Trophoblast cell (in vitro differentiated cells and primary cell): ENCODE data around the gene STARD7.

ENCODE experiments used
- DNase-seq, 2 donors: peaks; one replicate each; pipeline ENCODE4 v3.0.0-alpha.2; 2016
- H2AFZ ChIP-seq: 2 replicates; pipeline ENCODE4 v1.6.1; 2013; ENCODE audit warnings: low read length, moderate library complexity, mild to moderate bottlenecking; ENCODE audit not compliant: insufficient read depth, poor library complexity
- H2AK5ac ChIP-seq: 2 replicates; pipeline ENCODE4 v1.6.1; 2013; ENCODE audit warnings: mild to moderate bottlenecking, low read length
- H2BK120ac ChIP-seq: 2 replicates; pipeline ENCODE4 v1.6.1; 2013; ENCODE audit warnings: low read length, mild to moderate bottlenecking, moderate library complexity; ENCODE audit not compliant: insufficient read depth, poor library complexity
- H2BK12ac ChIP-seq: 2 replicates; pipeline ENCODE4 v1.6.1; 2013; ENCODE audit warnings: mild to moderate bottlenecking, low read length, moderate library complexity
- H2BK5ac ChIP-seq: 2 replicates; pipeline ENCODE4 v1.6.1; 2013; ENCODE audit warnings: low read length, low read depth, moderate library complexity, mild to moderate bottlenecking; ENCODE audit not compliant: poor library complexity
- H3K14ac ChIP-seq: 2 replicates; pipeline ENCODE4 v1.6.1; 2013; ENCODE audit warnings: mild to moderate bottlenecking, low read length
- H3K18ac ChIP-seq: 2 replicates; pipeline ENCODE4 v1.6.1; 2013; ENCODE audit warnings: mild to moderate bottlenecking, low read length
- H3K23ac ChIP-seq: 2 replicates; pipeline ENCODE4 v1.6.1; 2013; ENCODE audit warnings: low read length
- H3K27ac ChIP-seq: 2 replicates; pipeline ENCODE4 v1.5.1; 2013; ENCODE audit warnings: low read depth, mild to moderate bottlenecking, inconsistent platforms, low read length, moderate library complexity
- H3K27me3 ChIP-seq: 2 replicates; pipeline ENCODE4 v1.6.1; 2013; ENCODE audit warnings: inconsistent platforms, mild to moderate bottlenecking, low read length, moderate library complexity; ENCODE audit not compliant: insufficient read depth
- H3K36me3 ChIP-seq, 2 experiments: 1 replicate in 1 of 2; 2 replicates in 1 of 2; pipeline ENCODE4 v1.6.1; 2013; ENCODE audit warnings: low read length in 2 of 2, mild to moderate bottlenecking in 2 of 2, moderate library complexity in 1 of 2; ENCODE audit not compliant: insufficient read depth in 2 of 2, control insufficient read depth in 1 of 2
- H3K4ac ChIP-seq: 2 replicates; pipeline ENCODE4 v1.6.1; 2013; ENCODE audit warnings: low read depth, mild to moderate bottlenecking, low read length, moderate library complexity
- H3K4me1 ChIP-seq, 2 experiments: 1 replicate in 1 of 2; 2 replicates in 1 of 2; pipeline ENCODE4 v1.6.1; 2013; ENCODE audit warnings: low read length in 2 of 2, mild to moderate bottlenecking in 2 of 2, moderate library complexity in 1 of 2; ENCODE audit not compliant: insufficient read depth in 2 of 2, control insufficient read depth in 1 of 2
- H3K4me2 ChIP-seq: 2 replicates; pipeline ENCODE4 v1.6.1; 2013; ENCODE audit warnings: inconsistent platforms, mild to moderate bottlenecking, low read length, moderate library complexity
- H3K4me3 ChIP-seq: 2 replicates; pipeline ENCODE4 v1.5.1; 2013; ENCODE audit warnings: mild to moderate bottlenecking, low read depth, low read length, inconsistent platforms
- H3K79me1 ChIP-seq: one replicate; pipeline ENCODE4 v1.6.1; 2013; ENCODE audit warnings: low read length
- H3K79me2 ChIP-seq: 2 replicates; pipeline ENCODE4 v1.6.1; 2013; ENCODE audit warnings: low read length, mild to moderate bottlenecking; ENCODE audit not compliant: control insufficient read depth, insufficient read depth, poor library complexity
- H3K9ac ChIP-seq: 2 replicates; pipeline ENCODE4 v1.6.1; 2013; ENCODE audit warnings: mild to moderate bottlenecking, low read length
- H3K9me3 ChIP-seq: 2 replicates; pipeline ENCODE4 v1.6.1; 2013; ENCODE audit warnings: low read depth, mild to moderate bottlenecking, control low read depth, inconsistent platforms, low read length; ENCODE audit not compliant: insufficient read depth
- H4K12ac ChIP-seq: 2 replicates; pipeline ENCODE4 v1.6.1; 2013; ENCODE audit warnings: low read depth, mild to moderate bottlenecking, low read length, moderate library complexity
- H4K8ac ChIP-seq: 2 replicates; pipeline ENCODE4 v1.6.1; 2013; ENCODE audit warnings: low read depth, mild to moderate bottlenecking, low read length, moderate library complexity
- H4K91ac ChIP-seq: one replicate; pipeline ENCODE4 v1.6.1; 2013; ENCODE audit warnings: low read depth, mild to moderate bottlenecking, low read length, moderate library complexity
- WGBS: extraction: QIAGEN DNeasy Blood & Tissue Kit; methylation state at CpG from one replicate; pipeline ENCODE4 v1.1.7; 2013; ENCODE audit warnings: missing lambda C conversion rate; ENCODE audit not compliant: insufficient read length, insufficient coverage; ENCODE audit errors: extremely low coverage; 5-methylcytosine and 5-hydroxymethylcytosine counted together

The STARD7 gene

DNA sequence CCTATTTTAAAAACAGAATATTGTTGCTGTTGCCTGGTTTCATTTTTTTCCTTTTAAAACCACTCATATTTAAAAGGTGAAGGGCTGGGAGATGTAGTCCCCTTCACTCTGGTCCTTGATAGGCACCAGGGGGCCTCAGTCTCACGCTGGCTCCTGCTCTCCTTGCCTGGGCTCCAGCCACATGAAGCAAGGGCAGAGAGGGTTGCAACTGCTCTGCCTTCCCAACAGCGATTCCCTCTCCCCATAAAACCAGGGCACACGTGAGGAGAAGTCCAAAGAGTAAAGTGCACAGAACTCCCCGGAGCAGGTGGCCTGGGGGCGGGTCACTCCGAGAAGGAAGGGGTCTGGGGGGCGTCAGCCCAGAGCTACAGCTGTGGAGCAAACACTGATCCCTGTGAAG, 44.4 kb upstream of the STARD7 start:
- H3K27ac ChIP-seq = no peak overlapping the region
- no peak overlapping the region for H2BK12ac ChIP-seq
- no peak overlapping the region for H3K23ac ChIP-seq
- H3K79me2 ChIP-seq = no peaks in the 10 kb centered on the region
- H3K4me1 ChIP-seq = peaks cover 0 to 3% of the 10 kb centered on the region in 2 experiments
- H3K18ac ChIP-seq = no peak overlapping the region
- H4K12ac ChIP-seq = no peak overlapping the region
- no peak overlapping the region for H2AFZ ChIP-seq
- H3K4me3 ChIP-seq = no peak overlapping the region
- H3K9me3 ChIP-seq = peaks cover 1% of the 10 kb centered on the region
- H3K14ac ChIP-seq = no peak overlapping the region
- no peak for DNase-seq
- no peak overlapping the region for H2BK5ac ChIP-seq
- no peak overlapping the region for H4K91ac ChIP-seq
- no peak overlapping the region for H2BK120ac ChIP-seq
- H3K4ac ChIP-seq = no peak overlapping the region
- H4K8ac ChIP-seq = no peak overlapping the region
- no CpG with 5 or more reads among the region's 7 CpGs for WGBS
- peaks cover 31 to 33% of the 10 kb centered on the region in 2 experiments for H3K36me3 ChIP-seq
- H3K27me3 ChIP-seq = no peaks in the 10 kb centered on the region
- H3K9ac ChIP-seq = no peak overlapping the region
- no peaks in the 10 kb centered on the region for H3K79me1 ChIP-seq
- no peak overlapping the region for H3K4me2 ChIP-seq
- H2AK5ac ChIP-seq = no peak overlapping the region

DNA sequence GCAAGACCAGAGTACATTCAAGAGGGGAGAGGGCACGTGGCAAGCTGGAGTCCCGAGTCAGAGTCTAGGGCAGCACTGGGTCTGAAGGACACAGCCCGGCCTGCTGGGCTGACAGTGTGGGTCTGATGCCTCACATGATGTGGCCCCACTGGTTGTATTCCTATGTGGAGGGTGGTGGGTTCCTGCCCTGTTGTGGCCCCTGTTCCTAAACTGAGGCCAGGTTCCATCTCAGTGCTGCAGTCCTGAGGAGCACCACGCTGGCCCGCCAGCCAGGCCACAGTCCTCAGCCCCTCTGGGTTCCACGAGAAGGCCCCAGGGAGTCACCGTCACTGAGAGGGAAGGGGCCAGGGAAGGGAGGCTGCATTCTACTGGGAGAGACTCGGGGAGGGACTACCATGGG, 43.9 kb upstream of the STARD7 start:
- peaks cover 31 to 33% of the 10 kb centered on the region in 2 experiments for H3K36me3 ChIP-seq
- peaks cover 0 to 3% of the 10 kb centered on the region in 2 experiments for H3K4me1 ChIP-seq
- no peaks in the 10 kb centered on the region for H3K27me3 ChIP-seq
- no peak overlapping the region for H3K23ac ChIP-seq
- H2BK120ac ChIP-seq = no peak overlapping the region
- no peak overlapping the region for H3K27ac ChIP-seq
- no peak overlapping the region for H2BK5ac ChIP-seq
- no peak overlapping the region for H2BK12ac ChIP-seq
- H3K79me2 ChIP-seq = no peaks in the 10 kb centered on the region
- no peak overlapping the region for H2AFZ ChIP-seq
- H3K18ac ChIP-seq = no peak overlapping the region
- H3K79me1 ChIP-seq = no peaks in the 10 kb centered on the region
- H2AK5ac ChIP-seq = no peak overlapping the region
- no peak overlapping the region for H3K4ac ChIP-seq
- H4K91ac ChIP-seq = no peak overlapping the region
- H4K12ac ChIP-seq = no peak overlapping the region
- no peak overlapping the region for H4K8ac ChIP-seq
- no peak overlapping the region for H3K14ac ChIP-seq
- no peaks in the 10 kb centered on the region for H3K9me3 ChIP-seq
- no CpG with 5 or more reads among the region's 8 CpGs for WGBS
- no peak overlapping the region for H3K9ac ChIP-seq
- no peak overlapping the region for H3K4me2 ChIP-seq
- no peak for DNase-seq
- H3K4me3 ChIP-seq = no peak overlapping the region

DNA sequence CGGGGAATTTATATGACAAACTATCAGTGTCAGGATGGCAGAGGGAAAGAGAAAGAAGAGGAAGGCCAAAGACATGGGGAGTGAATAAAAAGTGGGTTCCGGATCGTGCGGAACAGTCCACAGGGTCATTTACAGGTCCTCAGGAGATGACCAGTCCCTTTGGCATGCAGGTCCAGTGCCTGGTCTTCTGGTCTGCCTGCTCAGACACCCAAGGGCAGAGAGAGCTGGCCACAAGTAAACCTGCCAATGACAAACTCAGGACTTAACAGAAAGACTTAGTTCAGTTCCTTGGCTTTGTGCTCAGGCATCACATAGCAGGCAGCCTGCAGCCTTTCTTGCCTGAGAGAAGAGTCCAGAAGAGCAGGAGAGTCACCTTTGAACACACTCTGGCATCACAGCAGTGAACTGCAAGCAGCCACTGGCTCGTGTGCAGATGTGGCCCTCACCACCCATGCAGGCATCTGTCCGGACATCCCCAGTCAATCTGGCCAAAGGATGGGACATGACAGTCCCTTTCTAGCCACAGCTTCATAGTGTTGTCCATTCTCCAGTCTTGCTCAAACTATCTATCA, 43.2 kb upstream of the STARD7 start:
- no peaks in the 10 kb centered on the region for H3K79me2 ChIP-seq
- H4K91ac ChIP-seq = no peak overlapping the region
- no peak overlapping the region for H3K9ac ChIP-seq
- H4K12ac ChIP-seq = no peak overlapping the region
- H2AFZ ChIP-seq = no peak overlapping the region
- no peak overlapping the region for H3K14ac ChIP-seq
- no peaks in the 10 kb centered on the region for H3K27me3 ChIP-seq
- no peak overlapping the region for H2BK12ac ChIP-seq
- H2BK120ac ChIP-seq = no peak overlapping the region
- no peak overlapping the region for H4K8ac ChIP-seq
- no peak overlapping the region for H3K4me2 ChIP-seq
- peaks cover 0 to 3% of the 10 kb centered on the region in 2 experiments for H3K4me1 ChIP-seq
- no CpG with 5 or more reads among the region's 6 CpGs for WGBS
- H3K18ac ChIP-seq = no peak overlapping the region
- H3K79me1 ChIP-seq = no peaks in the 10 kb centered on the region
- peak; percentile 73 to 79 for DNase-seq
- no peak overlapping the region for H3K4ac ChIP-seq
- no peak overlapping the region for H3K4me3 ChIP-seq
- no peak overlapping the region for H3K27ac ChIP-seq
- peaks cover 31 to 33% of the 10 kb centered on the region in 2 experiments for H3K36me3 ChIP-seq
- no peak overlapping the region for H2AK5ac ChIP-seq
- no peaks in the 10 kb centered on the region for H3K9me3 ChIP-seq
- no peak overlapping the region for H3K23ac ChIP-seq
- no peak overlapping the region for H2BK5ac ChIP-seq

DNA sequence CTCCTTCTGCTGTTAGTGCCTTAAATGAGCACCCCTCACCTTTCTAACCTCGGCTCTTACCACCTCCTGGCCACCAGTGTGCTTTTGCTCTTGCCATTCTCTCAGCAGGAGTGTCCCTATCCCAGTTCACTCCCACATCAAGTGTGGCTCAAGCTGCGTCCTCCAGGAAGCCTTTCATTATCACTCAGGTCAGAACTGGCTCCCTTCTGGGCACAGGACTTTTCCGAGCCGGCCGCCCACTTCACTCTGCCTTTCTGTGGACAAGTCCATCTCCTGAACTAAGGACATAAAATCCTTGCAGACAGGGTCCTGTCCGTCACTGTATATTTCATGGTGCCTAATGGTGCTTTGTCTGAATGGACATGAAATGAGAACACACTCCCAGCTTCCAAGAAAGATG, 41.6 kb upstream of the STARD7 start:
- peaks cover 27 to 29% of the 10 kb centered on the region in 2 experiments for H3K36me3 ChIP-seq
- no peak overlapping the region for H3K9ac ChIP-seq
- no peak overlapping the region for H3K14ac ChIP-seq
- no peak overlapping the region for H2BK12ac ChIP-seq
- H2BK5ac ChIP-seq = no peak overlapping the region
- no peak overlapping the region for H3K18ac ChIP-seq
- DNase-seq = no peak
- no peak overlapping the region for H4K8ac ChIP-seq
- no peak overlapping the region for H2AFZ ChIP-seq
- H3K79me1 ChIP-seq = no peaks in the 10 kb centered on the region
- no peak overlapping the region for H2BK120ac ChIP-seq
- no peaks in the 10 kb centered on the region for H3K9me3 ChIP-seq
- H3K4ac ChIP-seq = no peak overlapping the region
- H3K23ac ChIP-seq = no peak overlapping the region
- no peak overlapping the region for H2AK5ac ChIP-seq
- no peak overlapping the region for H3K4me3 ChIP-seq
- no CpG with 5 or more reads among the region's 6 CpGs for WGBS
- H3K27me3 ChIP-seq = no peaks in the 10 kb centered on the region
- H3K79me2 ChIP-seq = no peaks in the 10 kb centered on the region
- H3K4me2 ChIP-seq = no peak overlapping the region
- no peak overlapping the region for H4K91ac ChIP-seq
- H4K12ac ChIP-seq = no peak overlapping the region
- H3K4me1 ChIP-seq = peaks cover 0 to 3% of the 10 kb centered on the region in 2 experiments
- H3K27ac ChIP-seq = no peak overlapping the region
